H1 (cell line): Measurements from ENCODE around the gene ARPP21. TPM values are rescaled to one million over a fixed set of nuclear protein-coding genes. Genes with fewer than 3 reads are reported as not detected.

Experiments used
- CTCF ChIA-PET: fragments of 300-600 bp; sonication (Branson Sonifier 250); formaldehyde crosslinking; loops from one replicate; lab custom pipeline; 2021; ENCODE audit not compliant: partially characterized antibody; lab: Charles Lee
- POLR2A ChIA-PET: fragments of 300-600 bp; sonication (Branson Sonifier 250); formaldehyde crosslinking; loops from one replicate; lab custom pipeline; 2021; ENCODE audit warnings: inconsistent platforms; ENCODE audit not compliant: partially characterized antibody; lab: Charles Lee
- DNase-seq, 2 experiments: peaks; one replicate each; pipeline versions ENCODE4 v3.0.0 to v3.0.0-alpha.2; 2010 to 2022; ENCODE audit warnings: low spot score in 2 of 2, low read depth in 1 of 2, mixed read lengths in 1 of 2
- FAIRE-seq: peaks from 2 replicates; lab custom pipeline; 2011; peaks lifted over from hg19 to GRCh38; lab: Jason Lieb, UNC
- H2AFZ ChIP-seq: 2 replicates; pipeline ENCODE4 v1.8.1; 2012; ENCODE audit warnings: low read length, inconsistent platforms
- H2AK5ac ChIP-seq: 2 replicates; pipeline ENCODE4 v1.6.1; 2013; ENCODE audit warnings: low read depth, low read length
- H2BK120ac ChIP-seq: replicated peaks from 2 replicates; pipeline ENCODE3; 2013; ENCODE audit warnings: low read depth, low read length, inconsistent platforms
- H2BK12ac ChIP-seq: 2 replicates; pipeline ENCODE4 v1.6.1; 2013; ENCODE audit warnings: low read depth, low read length
- H2BK15ac ChIP-seq: 2 replicates; pipeline ENCODE4 v1.6.1; 2013; ENCODE audit warnings: low read length
- H2BK20ac ChIP-seq: 2 replicates; pipeline ENCODE4 v1.6.1; 2013; ENCODE audit warnings: low read length
- H2BK5ac ChIP-seq: 2 replicates; pipeline ENCODE4 v1.6.1; 2013; ENCODE audit warnings: low read depth, low read length
- H3K14ac ChIP-seq: 2 replicates; pipeline ENCODE4 v1.6.1; 2013; ENCODE audit warnings: inconsistent platforms; ENCODE audit not compliant: insufficient read length
- H3K18ac ChIP-seq: 2 replicates; pipeline ENCODE4 v1.6.1; 2013; ENCODE audit warnings: low read length; ENCODE audit errors: extremely low read depth
- H3K23ac ChIP-seq: 2 replicates; pipeline ENCODE4 v1.6.1; 2013; ENCODE audit warnings: inconsistent platforms; ENCODE audit not compliant: insufficient read length
- H3K23me2 ChIP-seq: 2 replicates; pipeline ENCODE4 v1.6.1; 2013; ENCODE audit warnings: low read depth, low read length
- H3K27ac ChIP-seq: 2 replicates; pipeline ENCODE4 v1.6.1; 2011; ENCODE audit warnings: low read depth, low read length, inconsistent platforms
- H3K27me3 ChIP-seq, 4 experiments: replicated peaks in 1 of 4; 1 replicate in 1 of 4; 2 replicates in 3 of 4; pipeline versions ENCODE4 v1.6.1 to v1.8.1; 2011 to 2013; ENCODE audit warnings: low read length in 3 of 4, mild to moderate bottlenecking in 3 of 4, inconsistent platforms in 2 of 4, mixed read lengths in 2 of 4, moderate library complexity in 1 of 4; ENCODE audit not compliant: control insufficient read depth in 3 of 4, insufficient read depth in 3 of 4; ENCODE audit errors: extremely low read depth in 1 of 4
- H3K36me3 ChIP-seq, 4 experiments: 2 replicates each; pipeline versions ENCODE4 v1.6.1 to v1.8.1; 2011 to 2013; ENCODE audit warnings: mild to moderate bottlenecking in 4 of 4, low read length in 3 of 4, moderate library complexity in 2 of 4, control low read depth in 1 of 4, inconsistent platforms in 1 of 4; ENCODE audit not compliant: insufficient read depth in 4 of 4, control insufficient read depth in 2 of 4
- H3K4ac ChIP-seq: replicated peaks from 2 replicates; pipeline ENCODE3; 2013; ENCODE audit warnings: low read length, low read depth, mixed read lengths, inconsistent platforms; ENCODE audit not compliant: insufficient read length
- H3K4me1 ChIP-seq, 4 experiments: replicated peaks in 1 of 4; 1 replicate in 1 of 4; 2 replicates in 3 of 4; pipeline versions ENCODE4 v1.6.1 to v1.8.1; 2011 to 2013; ENCODE audit warnings: low read length in 3 of 4, inconsistent platforms in 2 of 4, mixed read lengths in 1 of 4; ENCODE audit not compliant: insufficient read depth in 4 of 4, control insufficient read depth in 3 of 4
- H3K4me2 ChIP-seq, 2 experiments: 2 replicates each; pipeline versions ENCODE4 v1.6.1 to v1.8.1; 2011 to 2013; ENCODE audit warnings: low read depth in 2 of 2, low read length in 2 of 2, control low read depth in 1 of 2, inconsistent platforms in 1 of 2, mild to moderate bottlenecking in 1 of 2; ENCODE audit not compliant: insufficient read depth in 1 of 2
- H3K4me3 ChIP-seq, 4 experiments: fragments of 200-600, 300-600 bp in 1 of 4; sonication (generic), shearing (Covaris generic), sonication (Bioruptor Twin) in 1 of 4; 2 replicates each; pipeline versions ENCODE4 v1.5.1 to v1.8.1; 2011 to 2016; ENCODE audit warnings: low read length in 4 of 4, low read depth in 3 of 4, control low read depth in 2 of 4, inconsistent platforms in 2 of 4, mild to moderate bottlenecking in 2 of 4, mixed read lengths in 1 of 4, moderate library complexity in 1 of 4; ENCODE audit not compliant: insufficient read depth in 2 of 4; ENCODE audit errors: extremely low read depth in 1 of 4
- H3K56ac ChIP-seq: replicated peaks from 2 replicates; pipeline ENCODE3; 2013; ENCODE audit warnings: low read depth, mild to moderate bottlenecking, mixed read lengths, low read length, inconsistent platforms; ENCODE audit not compliant: insufficient read length
- H3K79me1 ChIP-seq: 2 replicates; pipeline ENCODE4 v1.6.1; 2013; ENCODE audit warnings: low read depth, low read length, control low read depth
- H3K79me2 ChIP-seq, 2 experiments: 2 replicates each; pipeline versions ENCODE4 v1.6.1 to v1.8.1; 2012 to 2013; ENCODE audit warnings: low read length in 2 of 2, mild to moderate bottlenecking in 2 of 2, inconsistent platforms in 1 of 2; ENCODE audit not compliant: insufficient read depth in 2 of 2, control insufficient read depth in 1 of 2
- H3K9ac ChIP-seq, 4 experiments: replicated peaks in 1 of 4; 1 replicate in 1 of 4; 2 replicates in 3 of 4; pipeline versions ENCODE4 v1.6.1 to v1.8.1; 2011 to 2013; ENCODE audit warnings: low read depth in 3 of 4, low read length in 3 of 4, control low read depth in 2 of 4, mild to moderate bottlenecking in 2 of 4, moderate library complexity in 2 of 4, inconsistent platforms in 1 of 4; ENCODE audit errors: extremely low read depth in 1 of 4
- H3K9me3 ChIP-seq, 2 experiments: 2 replicates each; pipeline versions ENCODE4 v1.6.1 to v1.8.1; 2012 to 2013; ENCODE audit warnings: mild to moderate bottlenecking in 2 of 2, moderate library complexity in 2 of 2, control low read depth in 1 of 2, inconsistent platforms in 1 of 2, low read depth in 1 of 2, low read length in 1 of 2, mixed read lengths in 1 of 2; ENCODE audit not compliant: insufficient read depth in 2 of 2
- H4K20me1 ChIP-seq, 2 experiments: replicated peaks in 1 of 2; 2 replicates each; pipeline versions ENCODE3 to v1.8.1; 2011 to 2013; ENCODE audit warnings: inconsistent platforms in 2 of 2, low read length in 2 of 2, mild to moderate bottlenecking in 1 of 2; ENCODE audit not compliant: insufficient read depth in 2 of 2, control insufficient read depth in 1 of 2
- H4K5ac ChIP-seq: 2 replicates; pipeline ENCODE4 v1.6.1; 2013; ENCODE audit warnings: low read length, low read depth, mixed read lengths, inconsistent platforms; ENCODE audit not compliant: insufficient read length
- H4K8ac ChIP-seq: 2 replicates; pipeline ENCODE4 v1.8.0; 2013; ENCODE audit warnings: mild to moderate bottlenecking, moderate library complexity, low read length, inconsistent platforms; ENCODE audit not compliant: insufficient read depth; ENCODE audit errors: extremely low read depth
- H4K91ac ChIP-seq: replicated peaks from 2 replicates; pipeline ENCODE3; 2013; ENCODE audit warnings: low read length, mixed read lengths, inconsistent platforms; ENCODE audit not compliant: insufficient read length
- FOSL1 ChIP-seq: IDR thresholded peaks from 2 replicates; pipeline ENCODE4 v1.6.1; 2011; ENCODE audit warnings: mild to moderate bottlenecking, low read depth, low read length, moderate library complexity; ENCODE audit not compliant: insufficient read depth
- GTF2F1 ChIP-seq: IDR thresholded peaks from 2 replicates; pipeline ENCODE4 v1.6.1; 2012; ENCODE audit warnings: low read depth, low read length, improper control_type of control experiment, borderline replicate concordance
- HDAC6 ChIP-seq: IDR thresholded peaks from one replicate; pipeline ENCODE4 v1.7.1; 2012; ENCODE audit warnings: low read depth, mild to moderate bottlenecking, inconsistent platforms, low read length, moderate library complexity
- KDM1A ChIP-seq: fragments of 200-600, 300-600 bp; sonication (generic); IDR thresholded peaks from 2 replicates; pipeline ENCODE4 v1.7.1; 2016; ENCODE audit warnings: mild to moderate bottlenecking, low read length, borderline replicate concordance
- NANOG ChIP-seq: IDR thresholded peaks from 2 replicates; pipeline ENCODE4 v1.6.1; 2011; ENCODE audit warnings: low read length, low read depth, mild to moderate bottlenecking, inconsistent platforms; ENCODE audit not compliant: insufficient read depth, poor library complexity, severe bottlenecking
- POU5F1 ChIP-seq: IDR thresholded peaks from 2 replicates; pipeline ENCODE4 v1.6.1; 2011; ENCODE audit warnings: low read depth, mild to moderate bottlenecking, low read length, moderate library complexity
- RXRA ChIP-seq: IDR thresholded peaks from 2 replicates; pipeline ENCODE4 v1.6.1; 2011; ENCODE audit warnings: low read depth, mild to moderate bottlenecking, low read length, moderate library complexity; ENCODE audit not compliant: insufficient read depth
- SP4 ChIP-seq: IDR thresholded peaks from 2 replicates; pipeline ENCODE4 v1.6.1; 2012; ENCODE audit warnings: low read length, inconsistent platforms
- TCF12 ChIP-seq: IDR thresholded peaks from 2 replicates; pipeline ENCODE4 v1.6.1; 2011; ENCODE audit warnings: low read depth, mild to moderate bottlenecking, low read length
- polyA plus RNA-seq, 7 experiments: library from polyadenylated mRNA; depleted of rRNA in 3 of 7; stranded (reverse) in 5 of 7; unstranded in 2 of 7; fragments of >200 nt in 5 of 7; fragments of 200-250 nt in 2 of 7; gene quantifications; 1 replicate in 5 of 7; 2 replicates in 1 of 7; 4 replicates in 1 of 7; pipeline versions ENCODE4 v1.2.1 to v1.2.3, GENCODE V29; 2011 to 2013; ENCODE audit warnings: missing spikeins in 2 of 7, mixed read lengths in 2 of 7
- total RNA-seq: library from RNA; stranded (reverse); fragmentation: NEBNext Ultra II Directional; extraction: Animal tissue kit (Norgen Biotek cat#: 25700); gene quantifications from 2 replicates; pipeline ENCODE4 v1.2.1, GENCODE V29; 2021

ARPP21 gene
- total and polyA plus RNA-seq, 2 of the 8 experiments (the other 6 are each of a cell fraction or from before 2014, with no cell fraction given): not detected

DNA sequence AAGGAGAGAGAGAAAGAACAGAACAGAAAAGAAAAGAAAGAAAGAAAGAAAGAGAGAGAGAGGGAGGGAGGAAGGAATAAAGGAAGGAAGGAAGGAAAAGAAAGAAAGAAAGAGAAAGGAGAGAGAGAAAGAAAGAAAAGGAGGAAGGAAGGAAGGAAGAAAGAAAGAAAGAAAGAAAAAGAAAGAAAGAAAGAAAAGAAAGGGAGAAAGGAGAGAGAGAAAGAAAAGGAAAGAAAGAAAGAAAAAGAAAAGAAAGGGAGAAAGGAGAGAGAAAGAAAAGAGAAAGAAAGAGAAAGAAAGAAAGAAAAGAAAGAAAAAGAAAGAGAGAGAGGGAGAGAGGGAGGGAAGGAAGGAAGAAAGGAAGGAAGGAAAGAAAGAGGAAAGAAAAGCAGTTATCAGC is 108.8 kb downstream of the ARPP21 start:
- no peaks in the 10 kb centered on the region for H4K20me1 ChIP-seq
- no peaks in the 10 kb centered on the region for H3K79me1 ChIP-seq
- POLR2A ChIA-PET: no interaction called here
- TF ChIP-seq FOSL1 (no peak), RXRA (no peak), SP4 (no peak), TCF12 (no peak), KDM1A (no peak), GTF2F1 (no peak), HDAC6 (no peak), POU5F1 (no peak), NANOG (no peak)

More for the DNA sequence above, 108.8 kb downstream of the ARPP21 start:
- Histone ChIP-seq H3K36me3 (no peaks in the 10 kb centered on the region), H3K27me3 (peaks cover 5 to 25% (median 17%) of the 10 kb centered on the region in 4 experiments; a peak in 5 of 7 replicates), H3K56ac (no peak overlapping the region), H3K9me3 (no peaks in the 10 kb centered on the region), H3K27ac (no peak overlapping the region), H2AFZ (no peak overlapping the region), H2BK120ac (no peak overlapping the region), H2AK5ac (no peak overlapping the region), H4K91ac (no peak overlapping the region), H4K8ac (no peak overlapping the region), H3K4ac (no peak overlapping the region), H3K18ac (no peak overlapping the region), H2BK20ac (no peak overlapping the region), H4K5ac (no peak overlapping the region), H3K4me3 (no peak overlapping the region), H3K4me2 (no peak overlapping the region), H3K14ac (no peak overlapping the region), H3K23me2 (no peaks in the 10 kb centered on the region), H3K79me2 (no peaks in the 10 kb centered on the region), H3K9ac (no peak overlapping the region), H3K4me1 (peaks cover 0 to 9% (median 2%) of the 10 kb centered on the region in 4 experiments; a peak in 2 of 7 replicates), H2BK12ac (no peak overlapping the region), H3K23ac (no peak overlapping the region), H2BK15ac (no peak overlapping the region), H2BK5ac (no peak overlapping the region)
- FAIRE-seq (no peak), DNase-seq (no peak)
- CTCF ChIA-PET: no interaction called here
